Lung (tissue), 12 donors: ENCODE results near the gene ABHD3. TPM values are rescaled to one million over a fixed set of nuclear protein-coding genes. Genes with fewer than 3 reads are reported as not detected.
"Not testable (repeated sequence)": the region's sequence is repeated elsewhere in the genome, so short reads cannot be mapped to it uniquely, and the experiment has no call there.

Source experiments
- ATAC-seq: fragments of 200-7000 bp; cut with Tn5 transposase; one replicate; pipeline ENCODE4 v1.9.1; 2020; ENCODE audit warnings: moderate number of reproducible peaks; ENCODE audit not compliant: insufficient read depth, low FRiP score
- DNase-seq, 3 donors: peaks; one replicate each; pipeline ENCODE4 v3.0.0-alpha.2; 2013 to 2017
- H3K27ac ChIP-seq, 2 donors: one replicate each; pipeline ENCODE4 v1.5.1; 2013; ENCODE audit warnings: mild to moderate bottlenecking in 2 of 2, moderate library complexity in 2 of 2, control low read depth in 1 of 2, inconsistent platforms in 1 of 2, low read depth in 1 of 2, low read length in 1 of 2
- H3K27me3 ChIP-seq, 3 donors: one replicate each; pipeline ENCODE4 v1.5.1; 2013; ENCODE audit warnings: low read length in 2 of 3; ENCODE audit not compliant: control insufficient read depth in 3 of 3, insufficient read depth in 3 of 3
- H3K36me3 ChIP-seq, 4 donors: one replicate each; pipeline ENCODE4 v1.5.1; 2013; ENCODE audit warnings: low read length in 4 of 4, mild to moderate bottlenecking in 1 of 4, moderate library complexity in 1 of 4; ENCODE audit not compliant: control insufficient read depth in 4 of 4, insufficient read depth in 4 of 4
- H3K4me1 ChIP-seq, 5 donors: one replicate each; pipeline ENCODE4 v1.5.1; 2013; ENCODE audit warnings: low read length in 5 of 5, mild to moderate bottlenecking in 2 of 5, moderate library complexity in 1 of 5; ENCODE audit not compliant: control insufficient read depth in 5 of 5, insufficient read depth in 5 of 5
- H3K4me3 ChIP-seq: one replicate; pipeline ENCODE4 v1.5.1; 2013; ENCODE audit warnings: mild to moderate bottlenecking, control low read depth, moderate library complexity
- H3K9ac ChIP-seq, 2 donors: one replicate each; pipeline ENCODE4 v1.5.1; 2013; ENCODE audit warnings: low read length in 2 of 2, control low read depth in 1 of 2; ENCODE audit not compliant: insufficient read depth in 1 of 2
- H3K9me3 ChIP-seq, 4 donors: one replicate each; pipeline ENCODE4 v1.5.1; 2013; ENCODE audit warnings: low read length in 3 of 4, mild to moderate bottlenecking in 1 of 4, moderate library complexity in 1 of 4; ENCODE audit not compliant: control insufficient read depth in 4 of 4, insufficient read depth in 3 of 4
- WGBS, 2 donors: extraction: QIAGEN DNeasy Blood & Tissue Kit; methylation state at CpG; one replicate each; pipeline ENCODE4 v1.1.7; 2013; 5-methylcytosine and 5-hydroxymethylcytosine counted together
- polyA plus RNA-seq, 2 donors: library from polyadenylated mRNA; stranded (reverse); fragments of 200-250 nt; gene quantifications; one replicate each; pipeline ENCODE4 v1.2.1, GENCODE V29; 2013
- total RNA-seq, 2 donors: library from RNA; depleted of rRNA in 1 of 2; stranded (reverse); fragments of >200 nt in 1 of 2; gene quantifications; one replicate each; pipeline ENCODE4 v1.2.1, GENCODE V29; 2014 to 2021
- TF ChIP-seq, protein P1 (sequence below): IDR thresholded peaks from 2 replicates; pipeline ENCODE4 v1.5.1; 2012; ENCODE audit warnings: mild to moderate bottlenecking; ENCODE audit errors: control extremely low read depth, extremely low read depth
- donor health status: control.
- donor health status: control.
- donor health status: Bipolar disorder and iron deficiency.
- donor health status: healthy.
- donor health status: DM: yes; HTN: yes; CAD: no.

Gene ABHD3
- total and polyA plus RNA-seq, 4 donors: 20.8 to 31.3 (median 22.9) TPM

DNA sequence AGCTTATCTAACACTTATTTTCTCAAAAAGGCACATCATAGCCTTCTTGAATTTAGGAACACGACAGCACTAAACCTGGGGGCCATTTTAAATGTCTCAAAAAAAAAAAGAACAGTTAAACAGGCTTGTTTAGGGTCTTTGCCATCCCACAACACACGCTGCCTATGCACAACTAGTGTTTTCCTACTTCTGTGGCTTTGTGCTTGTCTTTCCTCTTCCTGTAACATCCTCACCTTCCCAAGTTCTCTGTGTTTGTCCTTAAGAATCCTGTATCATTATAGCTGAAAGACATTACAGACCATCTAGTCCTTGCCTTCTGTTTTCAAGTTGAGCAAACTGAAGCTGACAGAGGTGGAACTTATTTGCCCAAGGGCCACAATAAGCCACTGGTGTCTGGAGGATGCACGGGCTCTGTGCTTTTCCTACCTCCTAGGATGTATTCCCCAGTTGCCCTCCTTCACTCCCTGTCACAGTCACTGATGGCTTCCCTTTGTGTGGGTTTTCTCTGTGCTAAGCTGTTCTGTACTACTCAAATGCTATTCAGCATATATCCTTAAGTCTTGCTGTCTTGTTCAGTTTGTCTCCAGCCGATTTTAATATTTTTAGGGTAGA lies 69.9 kb downstream of the ABHD3 start:
- Histone ChIP-seq H3K27ac (no peak overlapping the region), H3K9me3 (no peaks in the 10 kb centered on the region), H3K27me3 (no peaks in the 10 kb centered on the region), H3K4me1 (no peaks in the 10 kb centered on the region), H3K4me3 (no peak overlapping the region), H3K36me3 (peaks cover 2 to 11% (median 8%) of the 10 kb centered on the region in 4 donors), H3K9ac (no peak overlapping the region)
- TF ChIP-seq, protein P1, sequence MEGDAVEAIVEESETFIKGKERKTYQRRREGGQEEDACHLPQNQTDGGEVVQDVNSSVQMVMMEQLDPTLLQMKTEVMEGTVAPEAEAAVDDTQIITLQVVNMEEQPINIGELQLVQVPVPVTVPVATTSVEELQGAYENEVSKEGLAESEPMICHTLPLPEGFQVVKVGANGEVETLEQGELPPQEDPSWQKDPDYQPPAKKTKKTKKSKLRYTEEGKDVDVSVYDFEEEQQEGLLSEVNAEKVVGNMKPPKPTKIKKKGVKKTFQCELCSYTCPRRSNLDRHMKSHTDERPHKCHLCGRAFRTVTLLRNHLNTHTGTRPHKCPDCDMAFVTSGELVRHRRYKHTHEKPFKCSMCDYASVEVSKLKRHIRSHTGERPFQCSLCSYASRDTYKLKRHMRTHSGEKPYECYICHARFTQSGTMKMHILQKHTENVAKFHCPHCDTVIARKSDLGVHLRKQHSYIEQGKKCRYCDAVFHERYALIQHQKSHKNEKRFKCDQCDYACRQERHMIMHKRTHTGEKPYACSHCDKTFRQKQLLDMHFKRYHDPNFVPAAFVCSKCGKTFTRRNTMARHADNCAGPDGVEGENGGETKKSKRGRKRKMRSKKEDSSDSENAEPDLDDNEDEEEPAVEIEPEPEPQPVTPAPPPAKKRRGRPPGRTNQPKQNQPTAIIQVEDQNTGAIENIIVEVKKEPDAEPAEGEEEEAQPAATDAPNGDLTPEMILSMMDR: no peak
- DNase-seq: no peak
- no peak for ATAC-seq
- WGBS, 2 donors: 92 to 98% methylated on average over 4 of the region's 4 CpGs

DNA sequence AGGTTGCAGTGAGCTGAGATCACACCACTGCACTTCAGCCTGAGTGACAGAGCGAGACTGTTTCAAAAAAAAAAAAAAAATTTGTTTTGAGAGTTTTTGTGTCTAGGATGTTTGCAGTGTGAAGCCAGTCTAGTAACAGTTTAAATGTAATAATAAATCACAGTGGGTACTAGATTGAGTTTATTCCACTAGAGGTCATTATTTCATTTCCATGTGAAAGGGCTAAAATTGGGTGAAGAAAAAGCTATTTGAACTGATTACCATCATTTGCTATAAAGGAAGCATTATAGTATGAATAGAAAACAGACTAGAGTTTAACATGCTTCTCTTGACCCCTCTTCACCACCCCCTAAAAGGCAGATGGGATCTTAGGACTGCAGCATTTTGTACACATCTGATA lies 72.2 kb downstream of the ABHD3 start:
- TF ChIP-seq, protein P1: no peak
- Histone ChIP-seq H3K27ac (no peak overlapping the region), H3K4me3 (no peak overlapping the region), H3K9me3 (no peaks in the 10 kb centered on the region), H3K27me3 (no peaks in the 10 kb centered on the region), H3K36me3 (peaks cover 4 to 22% (median 12%) of the 10 kb centered on the region in 4 donors), H3K4me1 (no peaks in the 10 kb centered on the region), H3K9ac (no peak overlapping the region)
- DNase-seq (no peak), ATAC-seq (no peak)
- WGBS, 2 donors: 95 to 100% methylated on average over 1 of the region's 1 CpG

DNA sequence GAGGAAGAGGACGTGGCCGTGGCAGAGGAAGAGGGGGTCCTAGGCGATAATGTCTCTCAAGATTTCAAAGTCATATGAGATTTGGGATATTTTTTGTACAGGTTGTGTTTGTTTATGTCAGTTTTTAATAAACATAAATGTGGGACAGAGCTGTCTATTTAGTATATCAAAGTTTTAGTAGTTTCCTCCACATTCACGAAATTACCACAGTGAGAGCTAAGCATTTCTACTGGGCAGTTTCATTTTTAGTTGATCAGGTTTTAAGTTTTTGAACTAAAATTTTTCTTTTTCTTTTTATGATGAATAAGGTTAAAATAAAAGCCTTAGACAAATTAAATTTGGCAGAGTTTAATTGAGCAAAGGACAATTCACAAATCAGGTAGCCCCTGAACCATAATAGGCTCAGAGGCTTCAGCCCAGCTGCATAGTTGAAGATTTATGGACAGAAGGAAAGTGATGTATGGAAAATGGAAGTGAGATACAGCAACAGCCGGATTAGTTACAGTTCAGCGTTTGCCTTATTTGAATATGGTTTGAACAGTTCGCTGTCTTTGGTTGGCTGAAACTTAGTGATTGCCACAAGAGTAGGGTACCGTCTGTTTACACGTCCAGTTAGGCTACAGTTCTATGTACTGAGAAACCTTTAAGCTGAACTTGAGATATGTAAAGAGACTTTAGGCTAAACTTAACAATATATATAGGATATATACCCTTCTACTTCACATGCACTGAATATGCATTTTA lies 75.3 kb downstream of the ABHD3 start:
- Histone ChIP-seq H3K27me3 (no peaks in the 10 kb centered on the region), H3K4me3 (no peak overlapping the region), H3K9me3 (no peaks in the 10 kb centered on the region), H3K9ac (no peak overlapping the region), H3K27ac (no peak overlapping the region), H3K4me1 (no peaks in the 10 kb centered on the region), H3K36me3 (peaks cover 10 to 29% (median 21%) of the 10 kb centered on the region in 4 donors)
- 74 to 75% methylated on average over 9 of the region's 9 CpGs for WGBS, 2 donors
- DNase-seq: no peak
- TF ChIP-seq, protein P1: no peak
- no peak for ATAC-seq

DNA sequence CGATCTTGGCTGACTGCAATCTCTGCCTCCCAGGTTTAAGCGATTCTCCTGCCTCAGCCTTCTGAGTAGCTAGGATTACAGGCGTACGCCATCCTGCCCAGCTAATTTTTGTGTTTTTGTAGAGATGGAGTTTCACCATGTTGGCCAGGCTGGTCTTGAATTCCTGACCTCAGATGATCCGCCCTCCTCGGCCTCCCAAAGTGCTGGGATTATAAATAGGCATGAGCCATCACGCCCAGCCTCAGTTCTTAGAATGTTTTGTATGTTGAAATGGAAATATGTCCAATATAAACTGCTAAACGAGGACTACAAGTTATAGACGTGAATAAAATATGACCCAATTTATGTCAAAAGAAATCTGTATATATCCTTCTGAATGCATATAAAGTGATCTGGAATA lies 82.9 kb downstream of the ABHD3 start:
- not testable (repeated sequence) for ATAC-seq, H3K9ac ChIP-seq, H3K4me3 ChIP-seq, H3K27ac ChIP-seq, H3K27me3 ChIP-seq, H3K9me3 ChIP-seq, DNase-seq, H3K4me1 ChIP-seq
- peaks cover 15 to 24% (median 19%) of the 10 kb centered on the region in 4 donors for H3K36me3 ChIP-seq
- 92 to 96% methylated on average over 9 of the region's 9 CpGs for WGBS, 2 donors
